ENCODE measurements around the gene RAPH1. TPM values are rescaled to one million over a fixed set of nuclear protein-coding genes. Genes with fewer than 3 reads are reported as not detected.

RAPH1 gene
- total and polyA plus RNA-seq, 7 donors = 4.8 to 19.9 (median 11.8) TPM

DNA sequence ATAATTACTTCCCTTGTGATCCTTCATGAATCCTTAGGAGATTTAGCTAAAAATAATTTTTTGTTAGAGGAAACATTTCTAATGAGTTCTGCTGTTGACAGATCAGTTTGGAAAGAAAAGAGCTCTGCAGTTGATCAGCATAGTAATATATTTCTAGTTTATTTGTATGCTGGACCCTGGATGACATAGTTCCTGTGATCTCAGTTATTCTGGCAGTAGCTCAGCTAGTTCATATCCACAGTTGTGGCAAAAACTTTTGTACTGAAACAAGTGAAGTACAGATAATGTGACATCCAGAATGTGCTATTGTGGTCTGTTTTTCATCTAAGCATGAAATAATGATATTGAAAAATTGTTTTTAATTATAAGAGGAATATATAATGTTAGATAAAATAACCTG lies 173.2 kb downstream of the RAPH1 start:
- Histone ChIP-seq H3K4me3 (no peak overlapping the region), H3K27me3 (no peaks in the 10 kb centered on the region), H3K4me1 (peaks cover 0 to 22% (median 17%) of the 10 kb centered on the region in 4 donors), H3K36me3 (no peaks in the 10 kb centered on the region), H3K9me3 (no peaks in the 10 kb centered on the region), H3K27ac (peak overlapping the region in 1 of 4 donors; percentile 9)
- TF ChIP-seq POLR2A (IDR thresholded peaks at IDR 0.05) = no peak
- TF ChIP-seq EP300 (IDR thresholded peaks at IDR 0.05) = no peak
- no peak for TF ChIP-seq POLR2AphosphoS5 (IDR thresholded peaks at IDR 0.05)
- TF ChIP-seq CTCF (IDR thresholded peaks at IDR 0.05) = no peak
- intact Hi-C loops (cut with DNase I) = no loop called here
- DNase-seq = no peak

DNA sequence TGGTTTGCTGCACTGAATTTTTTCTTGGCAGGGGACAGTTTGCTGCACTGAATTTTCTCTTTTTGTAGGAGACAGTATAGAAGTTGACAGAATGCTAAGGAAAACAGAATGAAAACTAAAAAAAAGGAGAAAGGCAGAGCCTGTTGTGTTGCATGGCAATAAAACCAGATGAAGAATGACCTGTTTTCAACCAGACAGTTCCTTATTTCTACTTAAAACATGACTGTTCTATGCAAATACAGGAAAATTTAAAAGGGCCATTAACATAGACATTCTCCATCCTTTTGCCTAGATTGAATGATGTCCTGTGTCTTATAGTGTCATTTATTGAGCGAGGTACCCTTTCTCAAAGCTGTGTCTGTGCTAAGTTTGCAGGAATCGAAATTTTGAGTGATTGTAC lies 173.6 kb downstream of the RAPH1 start:
- intact Hi-C loops (cut with DNase I) = no loop called here
- TF ChIP-seq POLR2AphosphoS5 (IDR thresholded peaks at IDR 0.05) (no peak), POLR2A (IDR thresholded peaks at IDR 0.05) (no peak), CTCF (IDR thresholded peaks at IDR 0.05) (no peak), EP300 (IDR thresholded peaks at IDR 0.05) (no peak)
- no peak for DNase-seq
- Histone ChIP-seq H3K4me3 (no peak overlapping the region), H3K27ac (peak overlapping the region in 1 of 4 donors; percentile 9), H3K27me3 (no peaks in the 10 kb centered on the region), H3K36me3 (no peaks in the 10 kb centered on the region), H3K4me1 (peaks cover 0 to 22% (median 17%) of the 10 kb centered on the region in 4 donors), H3K9me3 (no peaks in the 10 kb centered on the region)
- 68 to 86% methylated on average over 2 of the region's 2 CpGs for WGBS, 2 donors

GRCh38 chr2:203360833-203361430 lies 174.2 kb downstream of the RAPH1 start:
- Histone ChIP-seq H3K27ac (no peak overlapping the region), H3K4me3 (no peak overlapping the region), H3K4me1 (peaks cover 0 to 22% (median 17%) of the 10 kb centered on the region in 4 donors), H3K36me3 (no peaks in the 10 kb centered on the region), H3K27me3 (no peaks in the 10 kb centered on the region), H3K9me3 (no peaks in the 10 kb centered on the region)
- 49 to 74% methylated on average over 3 of the region's 3 CpGs for WGBS, 2 donors
- DNase-seq = no peak
- TF ChIP-seq POLR2AphosphoS5 (IDR thresholded peaks at IDR 0.05) (no peak), EP300 (IDR thresholded peaks at IDR 0.05) (no peak), POLR2A (IDR thresholded peaks at IDR 0.05) (no peak), CTCF (IDR thresholded peaks at IDR 0.05) (no peak)
- intact Hi-C loops (cut with DNase I) = no loop called here

- intact Hi-C loops (cut with DNase I) = no loop called here
- Histone ChIP-seq H3K9me3 (no peaks in the 10 kb centered on the region), H3K36me3 (no peaks in the 10 kb centered on the region), H3K27ac (no peak overlapping the region), H3K4me3 (no peak overlapping the region), H3K27me3 (no peaks in the 10 kb centered on the region), H3K4me1 (peaks cover 0 to 22% (median 17%) of the 10 kb centered on the region in 4 donors)
- WGBS, 2 donors = 92 to 97% methylated on average over 1 of the region's 1 CpG
- no peak for TF ChIP-seq EP300 (IDR thresholded peaks at IDR 0.05)
- no peak for TF ChIP-seq POLR2AphosphoS5 (IDR thresholded peaks at IDR 0.05)
- no peak for TF ChIP-seq CTCF (IDR thresholded peaks at IDR 0.05)
- TF ChIP-seq POLR2A (IDR thresholded peaks at IDR 0.05) = no peak
- no peak for DNase-seq
Measured at GRCh38 chr2:203359450-203359849, 175.7 kb downstream of the RAPH1 start.

DNA sequence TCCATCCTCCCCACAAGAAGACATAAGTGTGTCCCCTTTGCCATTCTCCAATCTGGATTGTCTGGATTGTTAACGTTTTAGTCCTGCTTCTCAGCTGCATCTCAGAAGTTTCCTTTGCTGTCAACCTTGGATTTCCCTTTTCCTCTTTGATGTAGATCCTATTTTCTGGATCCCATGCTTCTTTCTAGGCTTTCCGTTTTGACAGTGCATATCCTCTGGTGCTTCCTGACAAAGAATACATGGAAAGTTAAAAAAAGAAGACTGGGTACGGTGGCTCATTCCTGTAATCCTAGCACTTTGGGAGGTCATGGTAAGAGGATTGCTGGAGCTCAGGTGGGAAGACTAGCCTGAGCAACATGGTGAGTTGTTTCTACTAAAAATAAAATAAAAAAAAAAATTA lies 180.1 kb downstream of the RAPH1 start:
- TF ChIP-seq EP300 (IDR thresholded peaks at IDR 0.05) = no peak
- TF ChIP-seq POLR2A (IDR thresholded peaks at IDR 0.05) = no peak
- TF ChIP-seq POLR2AphosphoS5 (IDR thresholded peaks at IDR 0.05) = no peak
- TF ChIP-seq CTCF (IDR thresholded peaks at IDR 0.05) = no peak
- intact Hi-C loops (cut with DNase I) = no loop called here
- no peak for DNase-seq
- Histone ChIP-seq H3K4me3 (no peak overlapping the region), H3K4me1 (no peaks in the 10 kb centered on the region), H3K27ac (no peak overlapping the region), H3K9me3 (no peaks in the 10 kb centered on the region), H3K36me3 (peaks cover 0 to 3% (median 0%) of the 10 kb centered on the region in 4 donors), H3K27me3 (no peaks in the 10 kb centered on the region)
- WGBS, 2 donors = 87 to 88% methylated on average over 3 of the region's 3 CpGs
